LoVo (cell line): ENCODE measurements around the gene CAMKMT.

Source experiments
- DNase-seq: peaks from one replicate; pipeline ENCODE4 v3.0.0-alpha.2; 2016; ENCODE audit warnings: low spot score

The CAMKMT gene

DNA sequence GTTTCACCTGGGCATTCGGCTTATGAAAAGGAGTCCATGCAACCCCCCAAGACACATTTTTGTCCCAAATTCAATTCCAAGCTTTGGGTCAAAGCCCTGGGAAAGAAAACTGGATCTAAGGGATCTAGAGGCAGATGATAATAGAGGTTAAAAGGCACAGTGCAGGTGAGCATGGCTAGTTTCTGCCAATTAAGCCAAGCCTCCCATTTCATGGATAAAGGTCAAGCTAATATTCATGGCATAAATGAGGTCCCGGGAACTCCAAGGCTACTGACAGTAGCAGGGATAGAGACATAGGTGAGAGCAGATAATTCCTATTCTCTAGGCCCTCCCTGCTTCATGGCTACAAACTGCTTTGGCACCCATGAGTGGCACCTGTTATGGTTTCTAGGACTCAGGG is 83.1 kb downstream of the CAMKMT start:
- no peak for DNase-seq

DNA sequence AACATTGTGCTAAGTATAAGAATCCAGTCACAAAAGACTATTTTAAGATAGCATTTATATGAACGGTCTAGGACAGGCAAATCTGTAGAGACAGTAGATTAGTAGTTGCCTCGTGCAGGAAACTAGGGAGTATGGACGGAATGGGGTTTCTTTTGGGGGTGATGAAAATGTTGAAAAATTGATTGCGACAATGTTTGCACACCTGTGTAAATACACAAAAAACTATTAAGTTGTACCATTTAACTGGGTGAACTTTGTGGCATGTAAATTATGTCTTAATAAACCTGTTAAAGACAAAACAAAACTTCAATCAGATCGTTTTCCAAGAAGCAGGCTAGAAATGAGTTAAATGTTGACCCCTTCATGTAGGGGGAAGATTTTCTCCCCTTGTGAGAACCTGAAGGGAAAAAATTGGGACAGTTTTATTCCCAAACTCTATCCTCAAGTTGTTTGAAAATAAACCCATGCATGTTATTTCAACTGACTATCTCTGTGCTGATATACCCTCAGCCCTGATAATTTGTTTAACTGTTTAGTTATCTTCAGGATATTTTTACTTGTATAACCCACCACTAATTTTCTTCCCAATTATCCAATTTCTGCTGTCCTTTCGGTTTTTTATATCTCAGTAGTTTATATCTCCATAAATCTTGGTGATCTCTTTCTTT is 87.2 kb downstream of the CAMKMT start:
- no peak for DNase-seq

DNA sequence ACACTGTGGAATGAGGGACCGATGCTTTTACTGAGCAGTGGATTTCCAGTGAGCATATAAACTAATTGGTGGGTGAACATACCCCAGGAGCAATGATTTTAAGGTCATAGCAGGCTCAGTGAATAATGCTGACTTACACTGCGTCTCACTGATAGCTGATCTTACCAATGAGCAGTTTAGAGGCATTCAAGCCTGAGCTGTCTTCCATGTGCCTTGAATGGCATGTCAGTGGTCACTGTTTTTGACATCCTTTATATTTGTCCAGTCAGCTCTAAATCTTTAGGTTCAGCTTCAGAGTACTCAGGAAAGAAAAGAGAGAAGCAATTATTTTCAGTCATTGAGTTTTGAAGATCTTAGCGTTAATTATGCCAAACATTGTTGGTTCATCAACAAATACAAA is 88.3 kb downstream of the CAMKMT start:
- no peak for DNase-seq

- no peak for DNase-seq
Measured at GRCh38 chr2:44450806-44451205, 89.1 kb downstream of the CAMKMT start.

- DNase-seq: no peak
Measured at GRCh38 chr2:44452069-44452583, 90.4 kb downstream of the CAMKMT start.

- no peak for DNase-seq
Measured at GRCh38 chr2:44453259-44453658, 91.5 kb downstream of the CAMKMT start.

GRCh38 chr2:44455877-44456276 is 94.1 kb downstream of the CAMKMT start:
- no peak for DNase-seq

- no peak for DNase-seq
Measured at GRCh38 chr2:44456946-44457345, 95.2 kb downstream of the CAMKMT start.

DNA sequence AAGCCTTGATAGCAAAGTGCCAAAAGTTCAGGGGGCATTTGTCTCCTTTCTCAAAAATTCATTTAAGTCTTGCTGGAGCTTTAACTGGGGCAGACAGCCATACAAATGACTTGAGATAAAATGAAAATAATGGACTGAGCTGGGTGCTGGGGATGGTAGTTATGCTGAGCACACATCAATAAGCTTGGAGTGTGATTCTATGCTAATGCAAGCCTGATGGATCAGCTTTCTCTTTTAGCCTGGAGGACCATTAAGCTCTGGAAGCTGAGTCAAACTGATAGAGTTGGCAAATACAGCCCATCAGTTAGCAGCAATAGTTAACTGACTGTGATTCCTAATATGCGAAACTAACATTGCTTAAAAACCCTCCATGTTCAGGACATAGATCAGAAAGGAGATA is 98.0 kb downstream of the CAMKMT start:
- DNase-seq: no peak

DNA sequence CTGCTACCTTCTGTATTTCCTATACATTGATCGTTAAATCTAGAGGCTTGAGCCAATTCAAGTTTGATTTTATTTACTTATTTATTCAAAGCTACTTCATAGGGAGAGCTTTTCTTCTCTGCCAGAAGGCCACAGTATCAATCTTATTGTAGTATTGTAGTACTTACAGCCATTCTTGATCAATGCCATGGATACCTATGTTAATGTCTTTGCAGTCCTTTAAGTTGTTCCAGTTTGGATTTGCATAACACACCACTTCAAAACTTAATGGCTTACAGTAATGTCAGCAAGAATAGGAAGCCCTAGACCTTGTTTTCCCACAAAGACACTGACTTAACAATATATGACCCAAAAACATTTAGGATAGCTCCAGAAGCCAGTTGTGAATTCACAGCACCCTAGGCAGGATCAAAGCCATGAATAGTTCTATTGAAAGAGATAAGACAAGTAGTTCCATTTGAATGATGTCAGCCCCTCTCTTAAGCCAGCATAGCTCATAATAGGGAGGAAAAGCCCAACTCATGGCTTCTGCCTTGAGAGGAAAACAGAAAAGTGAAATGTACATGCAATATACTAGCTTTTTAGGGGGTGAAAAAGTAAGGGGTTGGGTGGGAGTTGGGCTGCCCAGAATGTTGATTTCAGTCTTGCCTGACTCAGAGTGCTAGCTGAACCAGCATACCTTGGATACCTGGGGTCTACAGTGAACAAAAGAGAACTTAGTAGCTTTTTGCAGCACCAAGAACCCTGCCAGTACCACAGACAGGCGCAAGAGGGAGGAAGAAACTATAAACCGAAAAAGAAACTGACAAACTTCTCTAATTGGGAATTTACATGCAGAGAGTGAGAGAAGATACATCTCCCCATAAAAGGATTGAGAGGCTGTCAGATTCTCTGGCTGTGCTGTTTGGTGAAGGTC is 101.4 kb downstream of the CAMKMT start:
- DNase-seq: no peak

DNA sequence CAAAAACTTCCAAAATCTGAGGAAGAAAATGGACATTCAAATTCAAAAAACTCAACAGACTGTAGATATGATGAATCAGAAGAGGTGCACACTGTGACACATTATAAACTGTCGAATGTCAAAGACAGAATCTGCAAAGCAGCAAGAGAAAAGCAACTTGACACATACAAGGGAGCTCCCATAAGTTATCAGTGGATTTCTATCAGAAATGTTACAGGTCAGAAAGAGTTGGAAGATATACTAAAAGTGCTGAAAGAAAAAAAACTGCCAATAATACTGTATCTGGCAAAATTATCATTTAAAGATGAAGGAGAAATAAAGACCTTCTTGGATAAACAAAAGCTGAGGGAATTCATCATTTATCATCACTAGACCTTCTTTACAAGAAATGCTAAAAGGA is 102.7 kb downstream of the CAMKMT start:
- no peak for DNase-seq

DNA sequence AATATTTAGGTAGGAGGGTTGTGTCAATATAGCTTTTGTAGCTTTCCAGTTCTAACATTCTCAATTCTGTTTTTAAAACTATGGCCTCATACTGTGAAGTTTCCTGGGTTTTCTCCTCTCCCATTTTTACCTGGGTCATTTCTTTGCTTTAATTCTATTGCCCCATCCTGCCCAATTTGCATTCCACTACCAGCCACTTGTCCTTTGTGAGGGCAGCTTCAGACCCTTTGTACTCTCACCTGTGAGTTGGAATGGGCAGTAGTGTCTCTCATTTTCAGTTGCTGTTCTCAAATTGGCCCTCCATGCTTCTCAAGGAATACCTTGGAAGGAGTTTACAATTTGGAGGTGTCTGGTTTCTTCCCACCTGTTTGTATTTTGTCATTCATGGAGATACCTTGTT is 108.4 kb downstream of the CAMKMT start:
- DNase-seq: no peak

DNA sequence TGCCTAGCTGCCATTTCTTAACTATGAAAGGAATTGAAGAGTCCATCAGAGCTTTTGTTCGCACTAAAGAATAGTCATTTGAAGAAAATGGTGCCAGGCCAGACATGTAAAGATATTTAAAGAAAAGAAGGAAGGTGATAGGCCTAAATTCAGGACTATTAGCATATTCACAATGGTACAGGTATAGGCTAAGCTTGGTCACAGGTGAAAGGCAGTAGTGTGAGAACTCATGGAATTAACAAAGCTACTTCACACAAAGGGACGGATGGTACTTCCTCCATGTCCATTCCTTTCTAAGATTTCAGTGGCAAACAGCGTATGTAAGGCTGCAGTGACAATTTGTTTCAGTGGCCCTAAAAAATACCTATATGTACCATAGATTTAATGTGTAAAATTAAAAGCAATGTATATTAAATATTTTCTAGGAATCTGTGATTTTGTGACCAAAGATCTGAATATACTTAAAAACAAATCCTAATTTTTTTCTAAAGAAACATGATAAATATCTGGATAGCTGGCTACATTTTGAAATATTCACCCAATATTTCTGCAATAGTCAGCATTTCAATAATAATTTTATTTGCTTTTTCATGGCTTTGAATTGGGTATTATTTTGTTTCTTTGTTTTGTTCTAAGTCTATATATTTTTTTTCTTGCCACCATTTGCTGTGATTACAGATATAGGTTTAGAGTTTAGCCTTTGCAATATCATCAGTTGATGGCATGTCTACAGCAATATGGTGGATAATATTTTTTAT is 116.1 kb downstream of the CAMKMT start:
- no peak for DNase-seq

DNA sequence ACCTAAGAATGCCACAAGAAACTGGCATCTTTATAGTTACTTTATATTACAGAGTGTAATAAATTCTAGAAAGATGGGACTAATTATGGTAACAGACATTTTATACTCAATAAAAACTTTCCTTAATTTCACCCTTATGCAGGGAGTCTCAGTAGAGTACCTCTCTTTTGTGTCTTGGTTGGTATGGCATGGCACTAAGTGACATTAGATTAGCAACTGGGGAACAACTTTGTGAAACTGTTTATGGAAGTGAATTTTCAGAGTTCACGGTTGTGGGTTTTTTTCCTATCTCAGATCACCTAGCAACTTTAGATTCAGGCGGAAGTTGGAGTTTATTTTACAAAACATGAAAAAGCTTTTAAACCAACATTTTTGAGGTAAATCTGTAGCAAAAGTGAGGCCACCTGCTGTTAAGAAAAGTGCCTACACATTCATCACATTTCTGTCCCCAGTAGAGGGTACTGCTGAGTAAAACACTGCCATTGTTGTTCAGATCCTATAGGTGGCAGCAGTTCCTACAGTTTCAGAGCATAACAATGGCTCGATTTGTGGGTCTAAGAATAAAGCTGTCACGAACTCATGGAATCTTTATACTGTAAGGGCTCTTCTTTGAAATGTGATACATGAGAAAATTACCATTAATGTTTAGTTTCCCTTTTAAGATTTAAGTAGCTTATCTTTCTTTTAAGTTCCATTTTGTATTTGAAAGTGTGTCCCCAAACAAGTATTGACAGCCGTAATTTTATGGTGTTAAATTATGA is 117.6 kb downstream of the CAMKMT start:
- DNase-seq: peak; percentile 84

DNA sequence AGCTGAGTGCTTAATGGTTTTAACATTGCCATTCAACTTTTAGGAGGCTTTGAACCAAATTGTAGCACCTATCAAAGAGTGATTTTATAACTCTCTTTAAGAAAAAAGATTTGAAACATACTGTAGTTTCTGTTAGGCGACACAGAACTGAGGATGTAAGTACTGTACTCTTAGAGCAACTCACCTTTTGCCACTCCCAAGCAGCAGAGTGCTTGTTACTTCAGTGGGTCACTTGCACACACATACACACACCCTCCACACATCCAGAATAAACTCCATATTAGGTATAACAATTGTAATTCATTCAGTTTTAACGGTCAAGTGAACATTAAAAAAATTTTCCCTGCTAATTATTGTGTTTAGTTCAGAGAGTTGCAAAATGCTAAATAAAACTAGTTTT is 118.3 kb downstream of the CAMKMT start:
- no peak for DNase-seq

- no peak for DNase-seq
Measured at GRCh38 chr2:44487052-44487451, 125.3 kb downstream of the CAMKMT start.

GRCh38 chr2:44490726-44491125 is 129.0 kb downstream of the CAMKMT start:
- no peak for DNase-seq

DNA sequence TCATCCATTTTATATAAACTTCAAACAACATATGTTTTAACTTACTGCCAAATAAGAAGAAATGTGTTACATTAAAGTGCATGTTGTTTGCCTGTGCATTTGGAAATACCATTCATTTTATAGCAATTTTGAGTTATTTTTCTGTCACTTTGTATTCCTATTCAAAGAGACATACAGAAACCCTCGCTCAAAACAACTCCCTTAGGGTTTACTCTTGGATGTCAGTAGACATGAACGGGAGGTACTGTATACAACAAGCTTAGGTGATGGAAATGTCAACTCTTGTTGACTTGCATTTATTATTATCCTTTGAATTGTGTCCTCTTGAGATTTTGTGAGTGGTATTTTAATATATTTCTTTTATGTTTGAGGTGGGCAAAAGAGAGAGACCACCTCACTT is 132.3 kb downstream of the CAMKMT start:
- DNase-seq: no peak

DNA sequence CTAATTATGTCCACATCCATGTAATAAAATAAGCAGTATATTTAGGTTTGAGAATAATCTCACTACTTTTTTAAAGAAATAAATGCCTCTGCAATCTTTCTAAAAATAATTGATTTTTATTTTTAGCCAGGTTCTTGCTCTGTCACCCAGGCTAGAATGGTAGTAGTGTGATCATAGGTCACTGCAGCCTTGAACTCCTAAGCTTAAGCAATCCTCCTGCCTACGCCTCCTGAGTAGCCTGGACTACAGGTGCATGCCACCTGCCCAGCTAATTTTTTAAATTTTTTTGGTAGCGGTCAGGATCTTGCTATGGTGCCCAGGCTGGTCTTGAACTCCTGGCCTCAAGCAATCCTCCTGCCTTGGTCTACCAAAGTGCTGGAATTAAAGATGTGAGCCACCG is 133.3 kb downstream of the CAMKMT start:
- no peak for DNase-seq

- DNase-seq: no peak
Measured at GRCh38 chr2:44495544-44495943, 133.8 kb downstream of the CAMKMT start.

- no peak for DNase-seq
Measured at GRCh38 chr2:44496130-44496529, 134.4 kb downstream of the CAMKMT start.

- no peak for DNase-seq
Measured at GRCh38 chr2:44498551-44498950, 136.8 kb downstream of the CAMKMT start.
